T follicular helper cell (primary cell): ENCODE results near the gene PVR.
A peak's percentile ranks its signal among the peaks of the same experiment; 100 is the strongest.
"Not testable (repeated sequence)": the region's sequence is repeated elsewhere in the genome, so short reads cannot be mapped to it uniquely, and the experiment has no call there.

Source experiments
- DNase-seq: peaks from one replicate; pipeline ENCODE4 v3.0.0-alpha.2; 2020; ENCODE audit warnings: low read depth

The PVR gene

GRCh38 chr19:44645407-44646048 is 1.8 kb downstream of the PVR start:
- DNase-seq = no peak

GRCh38 chr19:44646049-44646416 is 2.3 kb downstream of the PVR start:
- no peak for DNase-seq

GRCh38 chr19:44647144-44647543 is 3.4 kb downstream of the PVR start:
- DNase-seq = no peak

GRCh38 chr19:44648631-44649251 is 5.0 kb downstream of the PVR start:
- no peak for DNase-seq

GRCh38 chr19:44649578-44650145 is 6.0 kb downstream of the PVR start:
- DNase-seq = no peak

GRCh38 chr19:44653343-44653742 is 9.6 kb downstream of the PVR start:
- no peak for DNase-seq

GRCh38 chr19:44653977-44654774 is 10.5 kb downstream of the PVR start:
- DNase-seq = peak; percentile 60

- DNase-seq = peak; percentile 44
Measured at GRCh38 chr19:44657211-44657921, 13.7 kb downstream of the PVR start.

GRCh38 chr19:44658069-44658733 is 14.5 kb downstream of the PVR start:
- no peak for DNase-seq

- no peak for DNase-seq
Measured at GRCh38 chr19:44660081-44660480, 16.4 kb downstream of the PVR start.

- DNase-seq = no peak
Measured at GRCh38 chr19:44661205-44661604, 17.5 kb downstream of the PVR start.

GRCh38 chr19:44661904-44662303 is 18.2 kb downstream of the PVR start:
- DNase-seq = no peak

GRCh38 chr19:44662691-44663385 is 19.1 kb downstream of the PVR start:
- DNase-seq = no peak

GRCh38 chr19:44663996-44664395 is 20.3 kb downstream of the PVR start:
- no peak for DNase-seq

- no peak for DNase-seq
Measured at GRCh38 chr19:44664976-44665375, 21.3 kb downstream of the PVR start.

GRCh38 chr19:44666852-44667556 is 23.3 kb downstream of the PVR start:
- no peak for DNase-seq

GRCh38 chr19:44668985-44669764 is 25.5 kb downstream of the PVR start:
- no peak for DNase-seq

- DNase-seq = not testable (repeated sequence)
Measured at GRCh38 chr19:44670027-44670426, 26.3 kb downstream of the PVR start.

- no peak for DNase-seq
Measured at GRCh38 chr19:44671400-44671799, 27.7 kb downstream of the PVR start, which contains the start of gene CEACAM19. Gene CEACAM19 (plus strand): TSS chr19:44671482. CDS start chr19:44671932, 450 bp downstream.
